ENCODE results near the gene ARHGAP12.

ARHGAP12 gene

DNA sequence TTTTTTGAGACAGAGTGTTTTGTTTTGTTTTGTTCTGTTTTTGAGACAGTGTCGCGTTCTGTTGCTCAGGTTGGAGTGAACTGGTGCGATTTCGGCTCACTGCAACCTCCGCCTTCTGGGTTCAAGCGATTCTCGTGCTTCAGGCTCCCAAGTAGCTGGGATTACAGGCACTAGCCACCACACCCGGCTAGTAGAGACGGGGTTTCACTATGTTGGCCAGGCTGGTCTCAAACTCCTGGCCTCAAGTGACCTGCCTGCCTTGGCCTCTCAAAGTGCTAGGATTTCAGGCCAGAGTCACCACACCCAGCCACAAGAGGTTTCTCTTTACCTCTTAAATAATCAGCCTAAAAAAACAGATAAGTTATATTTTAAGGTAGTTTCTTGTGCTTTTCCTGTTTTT is 8.7 kb upstream of the ARHGAP12 start:
- Histone ChIP-seq H3K9ac (ENCODE audit: low read length in 5 of 5) (peak overlapping the region in 1 of 5 donors; percentile 40), H3K27me3 (ENCODE audit: control insufficient read depth in 5 of 5, insufficient read depth in 4 of 5, low read length in 5 of 5) (no peaks in the 10 kb centered on the region), H3K27ac (ENCODE audit: low read depth, low read length) (no peak overlapping the region), H3K4me1 (ENCODE audit: control insufficient read depth in 5 of 5, insufficient read depth in 5 of 5, low read length in 5 of 5) (peaks cover 0 to 4% (median 0%) of the 10 kb centered on the region in 5 donors), H3K4me3 (ENCODE audit: low read depth in 1 of 5, low read length in 5 of 5) (peak overlapping the region in 4 of 5 donors; percentile 29 to 48 (median 34)), H3K9me3 (ENCODE audit: control insufficient read depth in 5 of 5, low read length in 5 of 5) (no peaks in the 10 kb centered on the region), H3K36me3 (ENCODE audit: control insufficient read depth in 5 of 5, insufficient read depth in 5 of 5, low read length in 5 of 5) (no peaks in the 10 kb centered on the region)

DNA sequence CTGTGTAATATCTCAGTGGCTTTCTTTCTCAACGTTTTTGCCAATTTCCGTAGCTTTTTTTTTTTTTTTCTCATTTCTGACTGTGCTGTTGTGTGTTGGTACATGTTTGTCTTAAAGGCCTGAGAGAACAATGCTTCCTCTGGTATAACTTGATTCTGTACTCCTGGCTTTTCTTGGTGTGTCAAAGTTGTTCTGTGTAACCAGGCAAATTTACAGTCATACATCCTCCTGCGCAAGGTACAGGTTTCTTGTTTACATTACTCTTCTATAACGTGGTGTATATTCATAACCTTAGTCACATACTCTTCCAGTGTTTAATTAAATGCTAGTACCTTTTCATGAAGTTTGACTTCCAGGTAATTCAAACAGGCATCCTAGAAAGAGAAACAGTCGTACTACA is 8.3 kb upstream of the ARHGAP12 start:
- Histone ChIP-seq H3K9ac (ENCODE audit: low read length in 5 of 5) (peak overlapping the region in 1 of 5 donors; percentile 40), H3K4me1 (ENCODE audit: control insufficient read depth in 5 of 5, insufficient read depth in 5 of 5, low read length in 5 of 5) (peaks cover 0 to 4% (median 0%) of the 10 kb centered on the region in 5 donors), H3K9me3 (ENCODE audit: control insufficient read depth in 5 of 5, low read length in 5 of 5) (no peaks in the 10 kb centered on the region), H3K27ac (ENCODE audit: low read depth, low read length) (no peak overlapping the region), H3K27me3 (ENCODE audit: control insufficient read depth in 5 of 5, insufficient read depth in 4 of 5, low read length in 5 of 5) (no peaks in the 10 kb centered on the region), H3K36me3 (ENCODE audit: control insufficient read depth in 5 of 5, insufficient read depth in 5 of 5, low read length in 5 of 5) (no peaks in the 10 kb centered on the region), H3K4me3 (ENCODE audit: low read depth in 1 of 5, low read length in 5 of 5) (peak overlapping the region in 2 of 5 donors; percentile 29 to 48)

DNA sequence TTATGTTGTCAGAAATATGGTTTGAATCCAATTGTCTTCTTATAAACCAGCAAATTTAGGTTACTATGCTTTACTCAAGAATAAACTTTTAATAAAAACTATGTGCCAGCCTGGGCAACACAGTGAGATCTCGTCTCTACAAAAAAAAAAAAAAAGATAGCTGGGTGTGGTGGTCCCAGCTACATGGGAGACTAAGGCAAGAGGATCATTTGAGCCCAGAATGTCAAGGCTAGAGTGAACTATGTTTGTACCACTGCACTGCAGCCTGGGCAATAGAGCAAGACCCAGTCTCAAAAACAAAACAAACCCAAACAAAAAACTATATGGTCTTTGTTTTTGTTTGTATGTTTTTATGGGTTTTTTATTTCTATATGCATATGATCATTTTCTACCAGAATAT is 7.5 kb upstream of the ARHGAP12 start:
- H3K27me3 ChIP-seq (ENCODE audit: control insufficient read depth in 5 of 5, insufficient read depth in 4 of 5, low read length in 5 of 5), result no peaks in the 10 kb centered on the region
- H3K9ac ChIP-seq (ENCODE audit: low read length in 5 of 5), result no peak overlapping the region
- H3K36me3 ChIP-seq (ENCODE audit: control insufficient read depth in 5 of 5, insufficient read depth in 5 of 5, low read length in 5 of 5), result no peaks in the 10 kb centered on the region
- no peaks in the 10 kb centered on the region for H3K9me3 ChIP-seq (ENCODE audit: control insufficient read depth in 5 of 5, low read length in 5 of 5)
- peaks cover 0 to 4% (median 0%) of the 10 kb centered on the region in 5 donors for H3K4me1 ChIP-seq (ENCODE audit: control insufficient read depth in 5 of 5, insufficient read depth in 5 of 5, low read length in 5 of 5)
- no peak overlapping the region for H3K4me3 ChIP-seq (ENCODE audit: low read depth in 1 of 5, low read length in 5 of 5)
- no peak overlapping the region for H3K27ac ChIP-seq (ENCODE audit: low read depth, low read length)

DNA sequence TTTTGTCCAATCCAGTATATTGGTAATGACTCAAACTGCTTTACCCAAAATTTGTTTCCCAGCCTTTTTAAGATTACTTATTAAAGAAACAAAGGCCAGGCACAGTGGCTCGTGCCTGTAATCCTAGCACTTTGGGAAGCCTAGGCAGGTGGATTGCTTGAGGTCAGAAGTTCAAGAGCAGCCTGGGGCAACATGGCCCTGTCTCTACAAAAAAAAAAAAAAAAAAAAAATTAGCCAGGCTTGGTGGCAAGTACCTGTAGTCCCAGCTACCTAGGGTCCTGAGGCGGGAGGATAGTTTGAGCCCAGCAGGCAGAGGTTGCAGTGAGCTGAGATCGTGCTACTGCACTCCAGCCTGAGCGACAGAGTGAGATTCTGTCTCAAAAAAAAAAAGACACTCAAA is 7.0 kb upstream of the ARHGAP12 start:
- Histone ChIP-seq H3K9me3 (ENCODE audit: control insufficient read depth in 5 of 5, low read length in 5 of 5) (no peaks in the 10 kb centered on the region), H3K27me3 (ENCODE audit: control insufficient read depth in 5 of 5, insufficient read depth in 4 of 5, low read length in 5 of 5) (no peaks in the 10 kb centered on the region), H3K36me3 (ENCODE audit: control insufficient read depth in 5 of 5, insufficient read depth in 5 of 5, low read length in 5 of 5) (no peaks in the 10 kb centered on the region), H3K4me3 (ENCODE audit: low read depth in 1 of 5, low read length in 5 of 5) (no peak overlapping the region), H3K9ac (ENCODE audit: low read length in 5 of 5) (no peak overlapping the region), H3K4me1 (ENCODE audit: control insufficient read depth in 5 of 5, insufficient read depth in 5 of 5, low read length in 5 of 5) (peaks cover 0 to 6% (median under 1%) of the 10 kb centered on the region in 5 donors), H3K27ac (ENCODE audit: low read depth, low read length) (no peak overlapping the region)

DNA sequence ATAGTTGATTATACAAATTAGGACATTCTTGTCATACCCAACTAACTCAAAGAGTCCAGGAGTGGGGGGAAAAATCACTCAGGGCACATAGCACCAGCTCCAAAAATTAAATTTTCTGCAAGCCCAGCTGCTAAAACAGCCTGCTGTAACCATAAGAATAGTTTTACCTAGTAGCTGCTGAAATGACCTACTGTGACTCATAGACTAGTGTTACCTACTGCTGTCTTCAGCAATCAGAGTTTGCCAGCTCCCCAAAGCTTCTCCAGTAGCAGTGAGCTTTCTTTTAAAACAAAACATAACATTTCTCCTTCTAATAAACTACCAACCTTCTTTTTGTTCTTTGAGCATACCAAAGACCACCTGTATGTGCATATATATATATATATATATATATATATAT is 4.2 kb upstream of the ARHGAP12 start:
- Histone ChIP-seq H3K9me3 (ENCODE audit: control insufficient read depth in 5 of 5, low read length in 5 of 5) (no peaks in the 10 kb centered on the region), H3K27me3 (ENCODE audit: control insufficient read depth in 5 of 5, insufficient read depth in 4 of 5, low read length in 5 of 5) (no peaks in the 10 kb centered on the region)

DNA sequence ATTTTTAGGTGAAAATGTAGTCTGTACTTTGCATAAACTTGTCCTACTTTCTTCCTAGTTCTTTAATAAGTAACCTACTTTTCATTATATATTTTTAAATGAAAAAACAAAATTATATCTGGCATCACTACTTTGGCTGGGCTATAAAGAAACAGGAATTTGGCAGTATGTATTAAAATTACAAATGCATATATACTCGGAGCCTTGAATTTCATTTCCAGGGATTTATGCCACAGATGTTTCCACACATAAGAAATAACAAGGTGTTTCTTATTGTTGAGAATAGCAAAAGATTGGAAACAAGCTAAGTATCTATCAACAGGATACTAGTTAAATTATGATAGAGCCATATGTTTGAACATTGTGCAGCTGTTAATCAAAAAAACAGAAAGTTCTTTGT is 2.2 kb upstream of the ARHGAP12 start:
- peaks cover 5 to 36% (median 33%) of the 10 kb centered on the region in 5 donors for H3K4me1 ChIP-seq (ENCODE audit: control insufficient read depth in 5 of 5, insufficient read depth in 5 of 5, low read length in 5 of 5)
- peak overlapping the region; percentile 98 for H3K27ac ChIP-seq (ENCODE audit: low read depth, low read length)
- H3K27me3 ChIP-seq (ENCODE audit: control insufficient read depth in 5 of 5, insufficient read depth in 4 of 5, low read length in 5 of 5), result no peaks in the 10 kb centered on the region
- H3K36me3 ChIP-seq (ENCODE audit: control insufficient read depth in 5 of 5, insufficient read depth in 5 of 5, low read length in 5 of 5), result no peaks in the 10 kb centered on the region
- no peaks in the 10 kb centered on the region for H3K9me3 ChIP-seq (ENCODE audit: control insufficient read depth in 5 of 5, low read length in 5 of 5)
- no peak overlapping the region for H3K4me3 ChIP-seq (ENCODE audit: low read depth in 1 of 5, low read length in 5 of 5)
- H3K9ac ChIP-seq (ENCODE audit: low read length in 5 of 5), result peak overlapping the region in 2 of 5 donors; percentile 31 to 87

More for the DNA sequence above, 4.2 kb upstream of the ARHGAP12 start:
- no peaks in the 10 kb centered on the region for H3K36me3 ChIP-seq (ENCODE audit: control insufficient read depth in 5 of 5, insufficient read depth in 5 of 5, low read length in 5 of 5)
- H3K27ac ChIP-seq (ENCODE audit: low read depth, low read length), result no peak overlapping the region
- H3K9ac ChIP-seq (ENCODE audit: low read length in 5 of 5), result no peak overlapping the region
- H3K4me1 ChIP-seq (ENCODE audit: control insufficient read depth in 5 of 5, insufficient read depth in 5 of 5, low read length in 5 of 5), result peaks cover 5 to 21% (median 17%) of the 10 kb centered on the region in 5 donors
- H3K4me3 ChIP-seq (ENCODE audit: low read depth in 1 of 5, low read length in 5 of 5), result no peak overlapping the region

DNA sequence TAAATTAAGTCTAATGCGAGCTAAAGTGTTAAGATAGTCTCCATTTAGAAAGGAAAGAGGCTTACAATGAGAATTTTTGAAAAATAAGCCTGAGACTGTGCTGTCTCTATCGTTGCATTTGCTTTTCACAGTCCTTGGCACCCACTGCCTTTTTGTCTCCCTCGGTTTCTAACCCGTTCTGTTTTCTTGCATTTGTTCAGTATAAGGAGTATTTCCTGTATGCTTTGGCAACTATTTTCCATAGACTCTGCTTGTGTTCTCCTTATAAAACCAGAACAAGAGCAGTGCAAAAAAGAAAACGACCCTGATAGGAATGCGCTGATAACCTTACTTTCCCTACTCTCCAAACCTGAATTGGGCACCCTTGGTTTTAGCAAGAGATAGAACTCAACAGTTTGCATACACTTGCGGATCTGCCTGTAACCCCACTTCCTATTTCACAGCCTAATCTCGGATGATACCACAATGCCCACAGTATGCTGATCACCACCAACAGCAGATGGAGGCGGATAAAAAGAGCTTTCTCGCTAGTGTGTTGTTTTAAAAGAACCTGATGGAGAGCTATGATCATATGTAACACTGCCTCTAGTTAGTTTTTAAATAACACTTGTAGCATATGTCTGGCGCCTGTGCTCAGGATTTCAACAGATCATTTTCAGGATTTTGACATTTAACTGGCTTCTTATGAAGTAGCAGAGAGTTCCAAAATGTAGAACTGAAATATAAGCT is 1.6 kb upstream of the ARHGAP12 start:
- no peaks in the 10 kb centered on the region for H3K36me3 ChIP-seq (ENCODE audit: control insufficient read depth in 5 of 5, insufficient read depth in 5 of 5, low read length in 5 of 5)
- peak overlapping the region; percentile 53 to 93 (median 87) for H3K9ac ChIP-seq (ENCODE audit: low read length in 5 of 5)

DNA sequence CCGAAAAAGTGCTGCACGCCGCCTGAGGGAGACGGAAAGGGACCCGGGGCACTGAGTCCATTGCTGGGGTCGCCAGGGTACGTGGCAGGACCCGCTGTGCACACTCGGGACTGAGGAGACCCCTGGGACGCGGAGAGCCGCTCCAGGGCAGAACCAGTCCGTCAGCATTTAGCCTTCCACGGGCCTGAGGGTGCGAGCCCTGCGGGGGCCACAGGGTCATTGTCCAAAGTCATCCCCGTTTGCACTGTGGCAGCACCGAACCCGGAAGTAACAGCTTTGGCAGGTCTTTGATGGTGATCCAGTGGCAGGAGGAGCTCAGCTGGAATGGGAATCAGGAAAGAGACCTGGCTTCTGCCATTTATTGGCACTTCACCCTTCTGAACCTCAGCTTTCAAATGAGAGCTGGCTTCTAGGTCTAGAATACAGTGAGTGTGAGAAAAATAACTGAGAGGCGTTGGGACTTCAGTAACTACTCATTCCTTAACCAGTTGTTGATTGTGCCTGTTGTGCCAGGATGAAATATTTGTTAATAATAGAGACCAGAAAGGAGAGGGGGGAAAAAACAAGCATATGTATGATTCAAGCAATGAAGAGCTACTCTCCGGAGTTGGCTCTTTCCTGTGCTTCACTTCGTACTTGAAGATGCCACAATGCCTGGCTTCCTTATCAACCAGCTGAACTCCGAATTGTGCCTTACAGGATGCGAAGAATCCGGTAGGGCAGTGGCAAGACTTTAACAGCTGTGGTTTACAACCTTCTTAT is 811 bp upstream of the ARHGAP12 start:
- Histone ChIP-seq H3K36me3 (ENCODE audit: control insufficient read depth in 5 of 5, insufficient read depth in 5 of 5, low read length in 5 of 5) (no peaks in the 10 kb centered on the region), H3K4me3 (ENCODE audit: low read depth in 1 of 5, low read length in 5 of 5) (peak overlapping the region; percentile 85 to 99 (median 91)), H3K27me3 (ENCODE audit: control insufficient read depth in 5 of 5, insufficient read depth in 4 of 5, low read length in 5 of 5) (no peaks in the 10 kb centered on the region), H3K27ac (ENCODE audit: low read depth, low read length) (peak overlapping the region; percentile 98), H3K9ac (ENCODE audit: low read length in 5 of 5) (peak overlapping the region; percentile 75 to 94 (median 91)), H3K9me3 (ENCODE audit: control insufficient read depth in 5 of 5, low read length in 5 of 5) (no peaks in the 10 kb centered on the region), H3K4me1 (ENCODE audit: control insufficient read depth in 5 of 5, insufficient read depth in 5 of 5, low read length in 5 of 5) (peaks cover 5 to 39% (median 33%) of the 10 kb centered on the region in 5 donors)

More for the DNA sequence above, 1.6 kb upstream of the ARHGAP12 start:
- H3K27ac ChIP-seq (ENCODE audit: low read depth, low read length), result peak overlapping the region; percentile 98
- H3K9me3 ChIP-seq (ENCODE audit: control insufficient read depth in 5 of 5, low read length in 5 of 5), result no peaks in the 10 kb centered on the region
- peaks cover 5 to 39% (median 33%) of the 10 kb centered on the region in 5 donors for H3K4me1 ChIP-seq (ENCODE audit: control insufficient read depth in 5 of 5, insufficient read depth in 5 of 5, low read length in 5 of 5)
- no peaks in the 10 kb centered on the region for H3K27me3 ChIP-seq (ENCODE audit: control insufficient read depth in 5 of 5, insufficient read depth in 4 of 5, low read length in 5 of 5)
- peak overlapping the region; percentile 85 to 99 (median 91) for H3K4me3 ChIP-seq (ENCODE audit: low read depth in 1 of 5, low read length in 5 of 5)

DNA sequence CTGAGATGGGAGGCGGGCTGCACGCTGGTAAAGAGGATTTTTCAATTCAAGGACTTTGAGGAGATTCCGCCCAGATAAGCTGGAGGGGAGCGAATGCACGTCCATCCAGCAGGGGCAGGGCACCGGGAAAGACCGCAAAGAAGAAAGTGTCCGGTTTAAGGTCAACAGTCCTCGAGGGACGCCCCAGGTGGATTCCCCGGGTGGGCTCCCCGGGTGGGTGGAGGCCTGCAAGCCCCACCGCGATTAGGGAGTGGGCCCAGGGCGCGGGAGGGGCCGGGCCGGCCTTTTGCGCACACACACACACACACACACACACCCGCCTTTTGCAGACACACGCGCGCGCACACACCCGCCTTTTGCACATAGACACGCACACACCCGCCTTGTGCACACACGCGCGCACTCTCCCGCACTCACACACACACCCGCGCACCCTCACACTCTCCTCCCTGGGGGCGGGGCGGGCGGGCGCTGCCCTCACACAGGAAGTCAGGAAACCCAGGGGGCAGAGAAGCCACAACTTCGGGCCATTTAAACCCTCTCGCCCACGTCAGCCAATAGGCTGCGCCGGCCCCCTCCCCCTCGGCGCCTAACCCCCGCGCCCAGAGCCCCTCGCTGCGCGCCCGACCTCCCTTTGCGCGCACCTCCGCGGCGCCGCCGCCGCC is 615 bp downstream of the ARHGAP12 start:
- peak overlapping the region in 4 of 5 donors; percentile 74 to 87 (median 81) for H3K9ac ChIP-seq (ENCODE audit: low read length in 5 of 5)
- H3K36me3 ChIP-seq (ENCODE audit: control insufficient read depth in 5 of 5, insufficient read depth in 5 of 5, low read length in 5 of 5), result peaks cover 0 to 3% (median 0%) of the 10 kb centered on the region in 5 donors
- H3K4me1 ChIP-seq (ENCODE audit: control insufficient read depth in 5 of 5, insufficient read depth in 5 of 5, low read length in 5 of 5), result peaks cover 5 to 39% (median 33%) of the 10 kb centered on the region in 5 donors
- H3K9me3 ChIP-seq (ENCODE audit: control insufficient read depth in 5 of 5, low read length in 5 of 5), result no peaks in the 10 kb centered on the region
- no peaks in the 10 kb centered on the region for H3K27me3 ChIP-seq (ENCODE audit: control insufficient read depth in 5 of 5, insufficient read depth in 4 of 5, low read length in 5 of 5)
- H3K4me3 ChIP-seq (ENCODE audit: low read depth in 1 of 5, low read length in 5 of 5), result peak overlapping the region; percentile 90 to 99 (median 93)
- peak overlapping the region; percentile 98 for H3K27ac ChIP-seq (ENCODE audit: low read depth, low read length)

Measured in subcutaneous abdominal adipose tissue (tissue), 5 donors.